ENCODE data around the gene SLC25A45. TPM values are rescaled to one million over a fixed set of nuclear protein-coding genes. Genes with fewer than 3 reads are reported as not detected.

Gene SLC25A45
- total and polyA plus RNA-seq, 2 of the 4 experiments (the other 2 are of a cell fraction) = 0.72 to 1.2 TPM

DNA sequence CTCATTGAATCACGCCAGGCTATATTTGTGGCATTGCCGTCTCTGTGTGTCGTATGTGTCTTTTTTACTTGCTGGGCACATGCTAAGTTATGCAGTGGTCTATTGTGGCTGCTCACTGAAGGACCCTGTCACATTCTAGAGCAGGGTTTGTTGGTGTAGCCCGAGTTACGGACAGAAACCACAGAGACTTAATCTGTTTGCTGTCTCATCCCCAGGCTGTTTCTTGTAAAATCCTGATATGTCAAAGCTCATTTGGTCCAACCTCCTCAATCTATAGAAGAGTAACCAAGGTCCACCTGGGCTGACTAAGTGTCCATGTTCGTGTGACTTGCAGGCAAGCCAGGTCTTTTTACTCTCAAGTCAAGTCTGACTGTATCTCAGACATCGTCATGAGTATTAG lies 43.8 kb downstream of the SLC25A45 start:
- no peak overlapping the region for H4K5ac ChIP-seq (ENCODE audit: low read depth, low read length)
- H4K8ac ChIP-seq (ENCODE audit: low read depth in 2 of 2, low read length in 2 of 2) = no peak overlapping the region
- WGBS, 2 experiments (ENCODE audit: extremely low coverage in 2 of 2, insufficient read length in 1 of 2) = 100% methylated on average over 1 of the region's 7 CpGs; no CpG with 5 or more reads in 1 of the 2 experiments
- H3K23ac ChIP-seq (ENCODE audit: low read depth, low read length) = peak overlapping the region; percentile 29; the same call in 1 of the 2 replicates
- H4K91ac ChIP-seq (ENCODE audit: insufficient read depth, low read depth, low read length) = no peak overlapping the region
- ChIA-PET POLR2A (ENCODE audit: unreplicated experiment) (no interaction called here), CTCF (interaction anchor here (1.0 kb wide), 1 partner anchor 9 kb away, joined by 3 read pairs; no protein-coding TSS in a partner anchor)
- H2AFZ ChIP-seq (replicated peaks; ENCODE audit: low read length, poor library complexity) = no peak overlapping the region
- dilution Hi-C loops (cut with HindIII; ENCODE audit: low sequenced_read_pairs, unreplicated experiment) (no loop called here), intact Hi-C loops (cut with micrococcal nuclease) (no loop called here), in situ Hi-C loops (cut with MboI; ENCODE audit: low sequenced_read_pairs) (no loop called here)
- H2BK15ac ChIP-seq (ENCODE audit: low read depth, low read length) = no peak overlapping the region
- H3K36me3 ChIP-seq (ENCODE audit: control insufficient read depth, insufficient read depth, low read length) = peaks cover 36% of the 10 kb centered on the region
- no peak overlapping the region for H3K4ac ChIP-seq (ENCODE audit: low read depth, low read length)
- no peak for TF ChIP-seq NFE2L2 (IDR thresholded peaks at IDR 0.05; ENCODE audit: low read depth, low read length)
- TF ChIP-seq CEBPB (IDR thresholded peaks at IDR 0.05; ENCODE audit: low read depth, low read length) = no peak
- TF ChIP-seq RFX5 (IDR thresholded peaks at IDR 0.05; ENCODE audit: low read depth, low read length) = no peak
- TF ChIP-seq MAZ (IDR thresholded peaks at IDR 0.05; ENCODE audit: borderline replicate concordance, low read depth, low read length) = no peak
- TF ChIP-seq, protein P1, sequence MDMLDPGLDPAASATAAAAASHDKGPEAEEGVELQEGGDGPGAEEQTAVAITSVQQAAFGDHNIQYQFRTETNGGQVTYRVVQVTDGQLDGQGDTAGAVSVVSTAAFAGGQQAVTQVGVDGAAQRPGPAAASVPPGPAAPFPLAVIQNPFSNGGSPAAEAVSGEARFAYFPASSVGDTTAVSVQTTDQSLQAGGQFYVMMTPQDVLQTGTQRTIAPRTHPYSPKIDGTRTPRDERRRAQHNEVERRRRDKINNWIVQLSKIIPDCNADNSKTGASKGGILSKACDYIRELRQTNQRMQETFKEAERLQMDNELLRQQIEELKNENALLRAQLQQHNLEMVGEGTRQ (IDR thresholded peaks at IDR 0.05; ENCODE audit: low read depth, low read length) = no peak
- no peak for TF ChIP-seq MXI1 (IDR thresholded peaks at IDR 0.05; ENCODE audit: borderline replicate concordance, low read depth, low read length)
- no peak overlapping the region for H3K4me3 ChIP-seq (ENCODE audit: insufficient read depth, low read depth, low read length)
- peaks cover 2% of the 10 kb centered on the region; the same call in 1 of the 2 replicates for H3K4me1 ChIP-seq (ENCODE audit: control insufficient read depth, insufficient read depth, low read length)
- H3K9me3 ChIP-seq (ENCODE audit: control insufficient read depth, insufficient read depth, low read length) = no peaks in the 10 kb centered on the region
- peak overlapping the region; percentile 34 for H2AK9ac ChIP-seq (replicated peaks; ENCODE audit: low read depth, low read length, poor library complexity)
- no peak overlapping the region for H2BK20ac ChIP-seq (ENCODE audit: low read depth, low read length)
- no peak overlapping the region for H3K56ac ChIP-seq (ENCODE audit: extremely low read depth, insufficient read depth, low read length)
- H3K4me2 ChIP-seq (ENCODE audit: low read depth, low read length) = no peak overlapping the region
- H3K79me1 ChIP-seq (ENCODE audit: low read depth in 1 of 2, low read length in 2 of 2) = peaks cover 28 to 60% of the 10 kb centered on the region in 2 experiments
- BruUV-seq (replicated peaks) = no TSS peak
- H2BK120ac ChIP-seq (ENCODE audit: low read depth, low read length) = no peak overlapping the region
- no peak for DNase-seq
- no peak overlapping the region for H3K18ac ChIP-seq (ENCODE audit: low read depth, low read length)
- H2BK5ac ChIP-seq (ENCODE audit: low read depth, low read length, poor library complexity, severe bottlenecking) = no peak overlapping the region
- H3K9me1 ChIP-seq (ENCODE audit: insufficient read depth, low read length) = peaks cover 10% of the 10 kb centered on the region
- ATAC-seq (ENCODE audit: low read depth) = no peak
- no peak overlapping the region for H3K9ac ChIP-seq (ENCODE audit: low read depth, low read length)
- peaks cover 52% of the 10 kb centered on the region for H4K20me1 ChIP-seq (ENCODE audit: insufficient read depth, low read length)
- no peak overlapping the region for H3K14ac ChIP-seq (replicated peaks; ENCODE audit: low read depth, low read length)
- no peak overlapping the region for H2AK5ac ChIP-seq (ENCODE audit: low read depth, low read length)
- no peaks in the 10 kb centered on the region for H3K27me3 ChIP-seq (ENCODE audit: control insufficient read depth, insufficient read depth, low read length)
- no peak overlapping the region for H3K27ac ChIP-seq (ENCODE audit: insufficient read depth, low read length)
